Coronary artery (tissue), 2 donors: ENCODE results near the gene CDH24.

Experiments used
- DNase-seq: peaks from one replicate; pipeline ENCODE4 v3.0.0-alpha.2; 2017; ENCODE audit warnings: low spot score
- H3K27ac ChIP-seq, 2 donors: fragments of 200-600 bp; sonication (generic); one replicate each; pipeline ENCODE4 v1.5.1; 2016 to 2019
- H3K4me3 ChIP-seq: fragments of 200-600 bp; sonication (generic); 2 replicates; pipeline ENCODE4 v1.5.1; 2016; ENCODE audit warnings: mild to moderate bottlenecking, moderate library complexity
- TF ChIP-seq, protein P1 (sequence below): fragments of 200-600 bp; sonication (generic); IDR thresholded peaks from one replicate; pipeline ENCODE4 v1.5.1; 2019; ENCODE audit warnings: antibody characterized with exemption

CDH24 gene

DNA sequence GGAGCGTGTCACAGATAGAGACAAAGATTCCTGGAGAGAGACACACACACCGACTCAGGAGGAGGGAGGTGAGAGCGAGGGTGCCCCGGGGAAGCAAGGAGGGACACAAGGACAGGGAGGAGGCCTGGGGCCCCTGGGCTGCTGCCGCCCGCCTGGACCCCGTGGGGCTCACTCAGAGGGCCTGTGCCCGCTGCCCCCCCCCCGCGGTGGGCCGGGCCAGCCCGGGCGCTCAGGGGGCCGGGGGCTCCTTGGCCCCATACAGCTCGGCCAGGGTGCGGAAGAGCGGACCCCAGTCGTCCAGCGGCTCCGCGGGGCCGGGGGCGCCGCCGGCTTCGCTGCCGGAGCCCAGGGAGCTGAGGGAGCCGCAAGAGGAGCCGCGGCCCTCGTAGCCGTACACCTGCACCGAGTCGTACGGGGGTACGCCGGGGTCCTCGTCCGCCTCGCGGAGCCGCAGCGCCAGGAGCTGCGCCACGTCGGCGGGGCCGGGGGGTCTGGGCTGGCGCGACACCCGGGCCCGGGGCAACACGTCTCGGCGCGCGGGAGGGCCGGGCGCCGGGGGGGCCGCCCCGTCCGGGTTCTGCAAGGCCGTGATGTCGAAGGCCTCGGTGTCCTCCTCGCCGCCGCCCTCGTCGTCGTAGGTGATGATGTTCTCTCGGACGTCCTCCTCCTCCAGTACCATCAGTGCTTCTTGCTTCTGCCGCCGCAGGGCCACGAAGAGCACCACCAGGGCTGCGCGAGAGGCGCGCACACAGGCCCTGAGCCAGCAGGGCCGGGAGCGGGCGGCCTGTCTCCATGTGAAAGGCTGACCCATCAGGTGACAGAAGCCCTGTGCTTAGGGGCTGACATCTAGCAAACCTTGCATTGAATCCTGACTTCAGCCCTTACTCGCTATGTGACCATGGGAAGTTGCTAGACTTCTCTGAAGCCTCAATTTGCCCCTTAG, 9.3 kb downstream of the CDH24 start:
- H3K4me3 ChIP-seq: no peak overlapping the region
- no peak overlapping the region for H3K27ac ChIP-seq
- TF ChIP-seq, protein P1, sequence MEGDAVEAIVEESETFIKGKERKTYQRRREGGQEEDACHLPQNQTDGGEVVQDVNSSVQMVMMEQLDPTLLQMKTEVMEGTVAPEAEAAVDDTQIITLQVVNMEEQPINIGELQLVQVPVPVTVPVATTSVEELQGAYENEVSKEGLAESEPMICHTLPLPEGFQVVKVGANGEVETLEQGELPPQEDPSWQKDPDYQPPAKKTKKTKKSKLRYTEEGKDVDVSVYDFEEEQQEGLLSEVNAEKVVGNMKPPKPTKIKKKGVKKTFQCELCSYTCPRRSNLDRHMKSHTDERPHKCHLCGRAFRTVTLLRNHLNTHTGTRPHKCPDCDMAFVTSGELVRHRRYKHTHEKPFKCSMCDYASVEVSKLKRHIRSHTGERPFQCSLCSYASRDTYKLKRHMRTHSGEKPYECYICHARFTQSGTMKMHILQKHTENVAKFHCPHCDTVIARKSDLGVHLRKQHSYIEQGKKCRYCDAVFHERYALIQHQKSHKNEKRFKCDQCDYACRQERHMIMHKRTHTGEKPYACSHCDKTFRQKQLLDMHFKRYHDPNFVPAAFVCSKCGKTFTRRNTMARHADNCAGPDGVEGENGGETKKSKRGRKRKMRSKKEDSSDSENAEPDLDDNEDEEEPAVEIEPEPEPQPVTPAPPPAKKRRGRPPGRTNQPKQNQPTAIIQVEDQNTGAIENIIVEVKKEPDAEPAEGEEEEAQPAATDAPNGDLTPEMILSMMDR: no peak
- no peak for DNase-seq

DNA sequence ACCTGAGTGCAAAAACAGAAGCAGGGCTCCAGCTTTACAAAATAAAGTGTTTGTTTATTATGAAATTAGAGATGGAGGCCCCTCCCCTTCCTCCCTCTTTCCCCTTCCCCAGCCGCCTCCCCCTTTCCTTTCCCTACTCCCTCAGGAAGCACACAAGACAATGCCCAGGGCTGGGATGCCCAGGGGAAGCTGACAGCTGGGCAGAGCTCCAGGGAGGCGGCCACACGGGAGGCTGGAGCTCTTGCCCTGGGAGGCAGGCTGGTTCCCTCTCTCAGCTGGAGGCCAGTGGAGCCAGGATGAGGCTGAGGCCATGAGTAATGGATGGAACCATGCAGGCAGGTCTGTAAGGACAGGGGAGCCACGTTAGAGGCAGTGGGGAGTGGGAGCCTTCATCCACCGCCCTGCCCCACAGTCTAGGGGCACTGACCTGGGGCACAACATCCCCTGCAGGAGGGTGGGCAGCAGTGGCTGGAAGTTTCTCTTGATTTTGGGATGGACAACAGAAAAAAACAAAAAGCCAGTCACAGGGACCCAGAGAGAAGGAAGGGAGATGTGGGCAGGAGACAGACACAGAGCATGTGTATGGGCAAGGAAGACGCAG, 10.2 kb downstream of the CDH24 start:
- TF ChIP-seq, protein P1: no peak
- DNase-seq: no peak

DNA sequence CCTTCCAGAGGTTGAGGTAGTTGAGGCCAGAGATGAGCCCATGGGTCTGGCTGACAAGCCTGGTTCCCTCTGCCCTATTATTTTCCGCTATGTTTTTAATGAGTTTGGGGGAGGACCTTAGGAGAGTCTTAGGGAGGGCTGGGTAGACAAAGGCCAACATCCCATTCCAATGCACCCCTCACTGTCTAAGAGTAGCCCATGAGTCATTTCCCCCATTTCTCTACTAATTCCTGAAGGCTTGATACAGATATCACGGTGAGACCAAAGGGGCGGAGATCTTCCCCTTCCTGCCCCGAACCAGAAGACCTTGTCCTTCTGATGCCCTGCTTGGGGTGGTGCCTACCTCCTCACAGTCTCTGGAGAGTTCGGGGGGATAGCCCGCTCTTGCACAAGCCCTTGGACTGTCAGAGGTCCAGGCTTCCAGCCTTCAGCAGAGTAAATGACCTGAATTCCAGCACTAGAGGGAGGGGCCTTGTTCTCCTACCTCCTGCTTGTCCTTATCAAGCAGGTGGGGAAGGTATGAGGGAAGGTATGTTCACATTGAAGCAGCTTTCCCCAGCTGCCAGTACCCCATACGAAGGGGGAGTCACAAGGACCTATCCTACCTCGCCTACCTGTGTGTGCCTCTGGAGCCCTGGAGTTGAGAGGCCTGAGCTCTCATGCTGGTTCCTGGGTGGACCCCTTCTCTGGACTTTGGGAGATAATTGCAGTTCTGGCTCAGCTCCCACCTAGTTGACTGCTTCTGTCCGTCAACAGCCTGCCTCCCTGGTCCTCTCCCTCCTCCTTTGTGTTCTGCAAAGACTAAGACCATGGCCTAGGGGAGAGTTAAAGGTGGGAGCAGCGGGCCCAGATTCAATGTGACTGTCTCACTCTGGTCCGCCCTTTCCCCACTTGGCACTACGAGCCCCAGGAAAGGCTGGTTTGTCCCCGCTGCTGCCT, 11.6 kb downstream of the CDH24 start:
- Histone ChIP-seq H3K27ac (no peak overlapping the region), H3K4me3 (no peak overlapping the region)
- DNase-seq: no peak
- TF ChIP-seq, protein P1: no peak

More for the DNA sequence above, 10.2 kb downstream of the CDH24 start:
- Histone ChIP-seq H3K27ac (no peak overlapping the region), H3K4me3 (no peak overlapping the region)

DNA sequence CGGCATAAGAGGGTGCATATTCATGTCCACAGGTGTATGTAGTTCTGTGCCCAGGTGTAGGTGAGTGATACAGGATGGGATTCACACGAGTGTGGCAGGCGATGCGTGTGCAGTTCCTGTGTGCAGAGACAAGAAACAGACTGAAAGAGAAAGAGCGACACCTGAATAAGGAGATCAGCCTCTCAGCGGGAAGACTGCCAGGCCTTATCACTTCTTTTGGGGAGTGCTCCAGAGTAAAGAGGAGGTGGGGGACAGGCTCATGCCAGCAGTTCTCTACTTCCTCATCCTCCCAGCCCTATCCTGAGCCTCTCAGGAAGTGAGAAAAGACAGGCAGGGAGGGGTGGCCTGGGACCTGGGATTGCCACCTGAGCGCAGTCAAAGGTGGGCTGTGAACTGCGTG, 12.5 kb downstream of the CDH24 start:
- TF ChIP-seq, protein P1: no peak
- DNase-seq: no peak
- no peak overlapping the region for H3K4me3 ChIP-seq
- no peak overlapping the region for H3K27ac ChIP-seq

DNA sequence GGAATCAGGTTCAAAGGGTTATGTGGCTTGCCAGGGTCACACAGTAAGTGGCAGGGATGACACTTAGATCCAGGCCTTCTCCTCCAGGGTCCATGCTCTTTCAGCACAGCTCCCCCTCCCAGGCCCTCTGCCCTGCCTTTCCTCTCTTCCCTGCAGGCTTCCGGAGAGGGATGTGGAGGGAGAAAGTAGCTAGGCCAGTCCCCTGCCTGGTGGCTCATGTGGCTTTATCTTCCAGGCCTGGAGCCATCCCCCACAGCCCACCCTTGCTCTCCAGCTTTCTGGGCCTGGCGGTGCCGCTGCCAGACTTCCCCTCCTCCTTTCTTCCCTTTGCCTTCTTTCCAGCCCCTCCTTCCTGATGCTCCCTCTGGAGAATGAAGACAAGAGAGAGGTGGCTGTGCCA, 13.6 kb downstream of the CDH24 start:
- DNase-seq: no peak
- TF ChIP-seq, protein P1: no peak
- no peak overlapping the region for H3K27ac ChIP-seq

DNA sequence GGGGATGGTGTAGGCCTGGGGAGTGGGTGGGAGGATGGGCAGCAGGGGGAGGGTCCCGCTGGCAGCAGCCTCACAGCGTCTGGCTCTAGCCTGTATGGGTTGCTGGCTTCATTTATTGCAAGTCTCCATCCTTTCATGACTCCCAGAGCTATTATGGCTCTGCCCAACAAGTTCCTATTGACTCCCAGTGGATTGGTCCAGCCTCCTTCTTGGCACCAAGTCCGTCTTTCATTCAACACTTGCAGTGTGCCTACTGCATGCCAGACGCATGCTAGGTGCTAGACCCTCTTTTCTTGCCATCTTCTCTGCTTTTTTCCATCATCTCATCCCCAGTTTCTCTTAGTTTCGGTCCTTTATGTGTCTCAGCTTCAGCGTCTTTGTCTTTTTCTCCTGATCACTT, 14.2 kb downstream of the CDH24 start:
- Histone ChIP-seq H3K4me3 (no peak overlapping the region), H3K27ac (no peak overlapping the region)
- TF ChIP-seq, protein P1: no peak
- DNase-seq: no peak

More for the DNA sequence above, 13.6 kb downstream of the CDH24 start:
- no peak overlapping the region for H3K4me3 ChIP-seq
